Stimulated activated CD8-positive, alpha-beta memory T cell treated with anti-CD3 and anti-CD28 coated beads, Interleukin-7, amount 100 ng/mL, for 1 hour (primary cell): ENCODE measurements around the gene N4BP3.
A peak's percentile ranks its signal among the peaks of the same experiment; 100 is the strongest.
"Not testable (repeated sequence)": the region's sequence is repeated elsewhere in the genome, so short reads cannot be mapped to it uniquely, and the experiment has no call there.

Experiments used
- DNase-seq, 2 donors: peaks; one replicate each; pipeline ENCODE4 v3.0.0-alpha.2; 2020; ENCODE audit warnings: low read depth in 2 of 2

N4BP3 gene

GRCh38 chr5:178121391-178122276 lies 8.3 kb downstream of the N4BP3 start:
- DNase-seq, result no peak

- no peak for DNase-seq
Measured at GRCh38 chr5:178122346-178122745, 9.0 kb downstream of the N4BP3 start.

- DNase-seq, result no peak
Measured at GRCh38 chr5:178123094-178123965, 10.0 kb downstream of the N4BP3 start.

- no peak for DNase-seq
Measured at GRCh38 chr5:178123966-178124925, 10.9 kb downstream of the N4BP3 start.

GRCh38 chr5:178125253-178125906 lies 12.0 kb downstream of the N4BP3 start:
- DNase-seq, result no peak

- DNase-seq, result no peak
Measured at GRCh38 chr5:178126556-178126955, 13.2 kb downstream of the N4BP3 start.

GRCh38 chr5:178127300-178128009 lies 14.1 kb downstream of the N4BP3 start:
- DNase-seq, result not testable (repeated sequence)

- DNase-seq, result no peak
Measured at GRCh38 chr5:178129296-178129695, 16.0 kb downstream of the N4BP3 start.

GRCh38 chr5:178130234-178130575 lies 16.9 kb downstream of the N4BP3 start:
- DNase-seq, result not testable (repeated sequence)

- peak; percentile 43 to 56 for DNase-seq
Measured at GRCh38 chr5:178130576-178131445, 17.5 kb downstream of the N4BP3 start, which contains the start of gene RMND5B. Gene RMND5B (plus strand): TSS chr5:178131014. CDS start chr5:178138120, 7,106 bp downstream.

GRCh38 chr5:178131446-178131996 lies 18.2 kb downstream of the N4BP3 start:
- no peak for DNase-seq

GRCh38 chr5:178136990-178137389 lies 23.7 kb downstream of the N4BP3 start:
- no peak for DNase-seq

GRCh38 chr5:178137991-178138390 lies 24.7 kb downstream of the N4BP3 start:
- no peak for DNase-seq

- no peak for DNase-seq
Measured at GRCh38 chr5:178141550-178141949, 28.2 kb downstream of the N4BP3 start.

- no peak for DNase-seq
Measured at GRCh38 chr5:178142642-178143041, 29.3 kb downstream of the N4BP3 start.

GRCh38 chr5:178143246-178143645 lies 29.9 kb downstream of the N4BP3 start:
- no peak for DNase-seq

- DNase-seq, result no peak
Measured at GRCh38 chr5:178143901-178144300, 30.6 kb downstream of the N4BP3 start.

- DNase-seq, result peak; percentile 64 to 69
Measured at GRCh38 chr5:178145965-178146820, 32.9 kb downstream of the N4BP3 start.
